Left lung (tissue), 10 donors: ENCODE results near the gene SERPINI1. TPM values are rescaled to one million over a fixed set of nuclear protein-coding genes. Genes with fewer than 3 reads are reported as not detected.

ENCODE experiments used
- ATAC-seq: fragments of 200-7000 bp; cut with Tn5 transposase; one replicate; pipeline ENCODE4 v1.9.1; 2020; ENCODE audit warnings: moderate library complexity
- DNase-seq, 4 donors: peaks; one replicate each; pipeline ENCODE4 v3.0.0-alpha.2; 2013 to 2020
- H3K27ac ChIP-seq, 2 donors: fragments of 200-600 bp; sonication (generic) in 1 of 2; one replicate each; pipeline versions ENCODE4 v1.5.0 to v1.8.0; 2020 to 2021
- H3K27me3 ChIP-seq, 2 donors: fragments of 200-600 bp; sonication (generic) in 1 of 2; one replicate each; pipeline versions ENCODE4 v1.5.0 to v1.8.0; 2020 to 2021
- H3K36me3 ChIP-seq, 2 donors: fragments of 200-600 bp; sonication (generic) in 1 of 2; one replicate each; pipeline versions ENCODE4 v1.5.0 to v1.8.0; 2020 to 2021
- H3K4me1 ChIP-seq, 2 donors: fragments of 200-600 bp; one replicate each; pipeline ENCODE4 v1.8.0; 2021
- H3K4me3 ChIP-seq, 2 donors: fragments of 200-600 bp; sonication (generic) in 1 of 2; one replicate each; pipeline versions ENCODE4 v1.5.0 to v1.8.0; 2020 to 2021; ENCODE audit warnings: mild to moderate bottlenecking in 1 of 2
- H3K9me3 ChIP-seq, 2 donors: fragments of 200-600 bp; sonication (generic) in 1 of 2; one replicate each; pipeline versions ENCODE4 v1.5.0 to v1.8.0; 2020 to 2021
- CTCF ChIP-seq, 2 donors: fragments of 200-600 bp; sonication (generic) in 1 of 2; IDR thresholded peaks; one replicate each; pipeline versions ENCODE4 v1.5.0 to v1.8.0; 2021; ENCODE audit warnings: antibody characterized with exemption in 2 of 2
- intact Hi-C, 2 donors: fragments of 100-400 bp; cut with DNase I; formaldehyde crosslinking; loops; one replicate each; pipeline versions ENCODE4 v1.11.2 to v1.14.2; 2022
- polyA plus RNA-seq, 6 donors: library from polyadenylated mRNA; unstranded; fragments of 120-200 nt; gene quantifications; one replicate each; pipeline ENCODE4 v1.2.1, GENCODE V29; 2013; ENCODE audit not compliant: insufficient read length in 6 of 6
- total RNA-seq, 2 donors: library from RNA; stranded (reverse); fragmentation: NEBNext Ultra II Directional; extraction: Animal tissue kit (Norgen Biotek cat#: 25700); gene quantifications; one replicate each; pipeline ENCODE4 v1.2.1, GENCODE V29; 2021
- donor health status: DM: no; HTN: yes; CAD: no.
- donor health status: DM: no; HTN: no; CAD: no.

SERPINI1 gene
- total and polyA plus RNA-seq, 8 donors, result 6.1 to 19.5 (median 11.2) TPM

- intact Hi-C loops, result no loop called here
- H3K9me3 ChIP-seq, result no peaks in the 10 kb centered on the region
- no peak overlapping the region for H3K4me3 ChIP-seq
- no peak overlapping the region for H3K27ac ChIP-seq
- TF ChIP-seq CTCF (IDR thresholded peaks at IDR 0.05), result no peak
- ATAC-seq (no peak), DNase-seq (peak in 1 of 4 donors; percentile 53)
- H3K27me3 ChIP-seq, result no peaks in the 10 kb centered on the region
- H3K36me3 ChIP-seq, result no peaks in the 10 kb centered on the region
- H3K4me1 ChIP-seq, result peaks cover 5 to 32% of the 10 kb centered on the region in 2 donors
These were observed 128.5 kb downstream of the SERPINI1 start for GRCh38 chr3:167863811-167864551.

GRCh38 chr3:167864552-167864874 lies 129.0 kb downstream of the SERPINI1 start:
- no peaks in the 10 kb centered on the region for H3K36me3 ChIP-seq
- no peaks in the 10 kb centered on the region for H3K27me3 ChIP-seq
- no peak overlapping the region for H3K4me3 ChIP-seq
- ATAC-seq, result no peak
- DNase-seq, result peak in 1 of 4 donors; percentile 16
- no peak overlapping the region for H3K27ac ChIP-seq
- H3K9me3 ChIP-seq, result no peaks in the 10 kb centered on the region
- H3K4me1 ChIP-seq, result peaks cover 5 to 28% of the 10 kb centered on the region in 2 donors
- TF ChIP-seq CTCF (IDR thresholded peaks at IDR 0.05), result no peak
- intact Hi-C loops, result no loop called here

- H3K36me3 ChIP-seq, result no peaks in the 10 kb centered on the region
- H3K9me3 ChIP-seq, result no peaks in the 10 kb centered on the region
- intact Hi-C loops, result no loop called here
- no peak overlapping the region for H3K4me3 ChIP-seq
- TF ChIP-seq CTCF (IDR thresholded peaks at IDR 0.05), result no peak
- H3K4me1 ChIP-seq, result peaks cover 4 to 18% of the 10 kb centered on the region in 2 donors
- H3K27me3 ChIP-seq, result no peaks in the 10 kb centered on the region
- DNase-seq, result no peak
- no peak for ATAC-seq
- H3K27ac ChIP-seq, result peak overlapping the region in 1 of 2 donors; percentile 1
These were observed 130.8 kb downstream of the SERPINI1 start for GRCh38 chr3:167866331-167866730.

GRCh38 chr3:167867981-167868380 lies 132.5 kb downstream of the SERPINI1 start:
- Histone ChIP-seq H3K4me3 (no peak overlapping the region), H3K36me3 (no peaks in the 10 kb centered on the region), H3K27ac (no peak overlapping the region), H3K27me3 (no peaks in the 10 kb centered on the region), H3K9me3 (no peaks in the 10 kb centered on the region), H3K4me1 (peaks cover 0 to 6% of the 10 kb centered on the region in 2 donors)
- DNase-seq (no peak), ATAC-seq (no peak)
- no peak for TF ChIP-seq CTCF (IDR thresholded peaks at IDR 0.05)
- intact Hi-C loops, result no loop called here

- Histone ChIP-seq H3K4me3 (no peak overlapping the region), H3K36me3 (no peaks in the 10 kb centered on the region), H3K9me3 (no peaks in the 10 kb centered on the region), H3K27ac (no peak overlapping the region), H3K4me1 (no peaks in the 10 kb centered on the region), H3K27me3 (no peaks in the 10 kb centered on the region)
- no peak for DNase-seq
- intact Hi-C loops, result no loop called here
- ATAC-seq, result no peak
- TF ChIP-seq CTCF (IDR thresholded peaks at IDR 0.05), result no peak
These were observed 134.7 kb downstream of the SERPINI1 start for GRCh38 chr3:167870181-167870580.
